H9 (cell line): ENCODE measurements around the gene THSD4. TPM values are rescaled to one million over a fixed set of nuclear protein-coding genes. Genes with fewer than 3 reads are reported as not detected.

Experiments used
- DNase-seq: peaks from one replicate; pipeline ENCODE4 v3.0.0-alpha.2; 2017
- H2AFZ ChIP-seq: one replicate; pipeline ENCODE4 v1.6.1; 2013; ENCODE audit warnings: mild to moderate bottlenecking, low read length, control low read depth, moderate library complexity
- H2AK5ac ChIP-seq: 2 replicates; pipeline ENCODE4 v1.6.1; 2013; ENCODE audit warnings: low read length, control low read depth, mixed read lengths; ENCODE audit not compliant: insufficient read length
- H2BK120ac ChIP-seq: one replicate; pipeline ENCODE4 v1.6.1; 2013; ENCODE audit warnings: low read depth, mild to moderate bottlenecking, low read length, control low read depth, inconsistent platforms; ENCODE audit not compliant: poor library complexity, severe bottlenecking
- H2BK12ac ChIP-seq: 2 replicates; pipeline ENCODE4 v1.6.1; 2013; ENCODE audit warnings: low read length, control low read depth, mixed read lengths, low read depth; ENCODE audit not compliant: insufficient read length
- H2BK15ac ChIP-seq: 2 replicates; pipeline ENCODE4 v1.6.1; 2013; ENCODE audit warnings: low read depth, low read length, control low read depth
- H2BK20ac ChIP-seq: one replicate; pipeline ENCODE4 v1.6.1; 2013; ENCODE audit warnings: low read depth, mild to moderate bottlenecking, low read length, control low read depth, inconsistent platforms; ENCODE audit not compliant: poor library complexity, severe bottlenecking
- H2BK5ac ChIP-seq: 2 replicates; pipeline ENCODE4 v1.6.1; 2013; ENCODE audit warnings: low read length, control low read depth, mixed read lengths; ENCODE audit not compliant: insufficient read length
- H3K14ac ChIP-seq: 2 replicates; pipeline ENCODE4 v1.6.1; 2013; ENCODE audit warnings: low read length, control low read depth; ENCODE audit not compliant: insufficient read depth
- H3K18ac ChIP-seq: 2 replicates; pipeline ENCODE4 v1.6.1; 2013; ENCODE audit warnings: low read depth, mild to moderate bottlenecking, mixed read lengths, low read length, control low read depth; ENCODE audit not compliant: insufficient read length
- H3K23ac ChIP-seq: 2 replicates; pipeline ENCODE4 v1.6.1; 2013; ENCODE audit warnings: low read length, control low read depth, mixed read lengths, low read depth; ENCODE audit not compliant: insufficient read length
- H3K23me2 ChIP-seq: 2 replicates; pipeline ENCODE4 v1.6.1; 2013; ENCODE audit warnings: low read depth, mild to moderate bottlenecking, mixed read lengths, low read length, control low read depth; ENCODE audit not compliant: insufficient read length, poor library complexity, severe bottlenecking
- H3K27ac ChIP-seq: 2 replicates; pipeline ENCODE4 v1.5.1; 2013; ENCODE audit warnings: low read length, control low read depth, mixed read lengths, low read depth; ENCODE audit not compliant: insufficient read length
- H3K27me3 ChIP-seq: 2 replicates; pipeline ENCODE4 v1.6.1; 2013; ENCODE audit warnings: low read length, control low read depth, inconsistent platforms; ENCODE audit not compliant: insufficient read depth
- H3K4ac ChIP-seq: 2 replicates; pipeline ENCODE4 v1.6.1; 2013; ENCODE audit warnings: low read depth, mild to moderate bottlenecking, control low read depth, inconsistent platforms, low read length, moderate library complexity
- H3K4me1 ChIP-seq: 2 replicates; pipeline ENCODE4 v1.6.1; 2013; ENCODE audit warnings: low read length, control low read depth, inconsistent platforms; ENCODE audit not compliant: insufficient read depth
- H3K4me2 ChIP-seq: 2 replicates; pipeline ENCODE4 v1.6.1; 2013; ENCODE audit warnings: low read length, control low read depth, mixed read lengths; ENCODE audit not compliant: insufficient read length, insufficient read depth
- H3K56ac ChIP-seq: 2 replicates; pipeline ENCODE4 v1.6.1; 2013; ENCODE audit warnings: low read depth, mild to moderate bottlenecking, mixed read lengths, low read length, control low read depth; ENCODE audit not compliant: insufficient read length
- H3K79me1 ChIP-seq: 2 replicates; pipeline ENCODE4 v1.6.1; 2013; ENCODE audit warnings: low read depth, mild to moderate bottlenecking, moderate library complexity, low read length, control low read depth, inconsistent platforms; ENCODE audit not compliant: insufficient read depth, poor library complexity, severe bottlenecking
- H3K79me2 ChIP-seq: 2 replicates; pipeline ENCODE4 v1.6.1; 2013; ENCODE audit warnings: low read length, control low read depth, inconsistent platforms; ENCODE audit not compliant: insufficient read depth
- H3K9ac ChIP-seq: 2 replicates; pipeline ENCODE4 v1.6.1; 2013; ENCODE audit warnings: low read length, control low read depth, mixed read lengths; ENCODE audit not compliant: insufficient read length; ENCODE audit errors: extremely low read depth
- H3K9me3 ChIP-seq: one replicate; pipeline ENCODE4 v1.6.1; 2013; ENCODE audit warnings: low read depth, low read length, inconsistent platforms; ENCODE audit not compliant: control insufficient read depth
- H3T11ph ChIP-seq: one replicate; pipeline ENCODE4 v1.6.1; 2013; ENCODE audit warnings: mild to moderate bottlenecking, low read length, control low read depth, inconsistent platforms
- H4K20me1 ChIP-seq: one replicate; pipeline ENCODE4 v1.6.1; 2013; ENCODE audit not compliant: control insufficient read depth, insufficient read length, insufficient read depth
- H4K5ac ChIP-seq: 2 replicates; pipeline ENCODE4 v1.6.1; 2013; ENCODE audit warnings: low read depth, mild to moderate bottlenecking, mixed read lengths, low read length, control low read depth; ENCODE audit not compliant: insufficient read length
- H4K8ac ChIP-seq: replicated peaks from 2 replicates; pipeline ENCODE4 v1.6.1; 2013; ENCODE audit warnings: low read length, control low read depth, mixed read lengths, low read depth; ENCODE audit not compliant: insufficient read length
- H4K91ac ChIP-seq: 2 replicates; pipeline ENCODE4 v1.6.1; 2013; ENCODE audit warnings: low read depth, mild to moderate bottlenecking, moderate library complexity, mixed read lengths, low read length, control low read depth; ENCODE audit not compliant: insufficient read length
- H3K27ac Mint-ChIP-seq, 3 experiments: 2 replicates in 2 of 3; 3 replicates in 1 of 3; pipeline ENCODE4 v1.8.0; 2020 to 2021; ENCODE audit warnings: mixed read lengths in 3 of 3, mild to moderate bottlenecking in 1 of 3, moderate library complexity in 1 of 3
- H3K27me3 Mint-ChIP-seq: 2 replicates; pipeline ENCODE4 v1.8.0; 2021; ENCODE audit warnings: low read depth, mild to moderate bottlenecking, moderate library complexity, mixed read lengths
- H3K36me3 Mint-ChIP-seq, 3 experiments: 2 replicates in 2 of 3; 3 replicates in 1 of 3; pipeline ENCODE4 v1.8.0; 2020 to 2021; ENCODE audit warnings: low read depth in 3 of 3, mixed read lengths in 3 of 3; ENCODE audit not compliant: insufficient read depth in 1 of 3
- H3K4me1 Mint-ChIP-seq, 2 experiments: 2 replicates each; pipeline ENCODE4 v1.8.0; 2020; ENCODE audit warnings: mixed read lengths in 2 of 2
- H3K4me3 Mint-ChIP-seq, 2 experiments: 2 replicates in 1 of 2; 3 replicates in 1 of 2; pipeline ENCODE4 v1.8.0; 2020 to 2021; ENCODE audit warnings: mild to moderate bottlenecking in 2 of 2, mixed read lengths in 2 of 2, moderate library complexity in 1 of 2
- H3K9me3 Mint-ChIP-seq, 2 experiments: 2 replicates in 1 of 2; 3 replicates in 1 of 2; pipeline ENCODE4 v1.8.0; 2020; ENCODE audit warnings: mild to moderate bottlenecking in 2 of 2, mixed read lengths in 2 of 2, moderate library complexity in 1 of 2
- WGBS: extraction: QIAGEN DNeasy Blood & Tissue Kit; methylation state at CpG from one replicate; pipeline ENCODE4 v1.1.7; 2013; ENCODE audit warnings: missing lambda C conversion rate, low lambda C conversion rate, mixed read lengths; ENCODE audit not compliant: insufficient read length; ENCODE audit errors: extremely low coverage; 5-methylcytosine and 5-hydroxymethylcytosine counted together
- total RNA-seq: library from RNA; stranded (reverse); gene quantifications from 2 replicates; pipeline ENCODE4 v1.2.1, GENCODE V29; 2021
- TF ChIP-seq, protein P1 (sequence below): fragments of 200-600 bp; sonication (generic); conservative IDR thresholded peaks from 3 replicates; pipeline ENCODE4 v1.8.0; 2021; ENCODE audit warnings: antibody characterized with exemption, mild to moderate bottlenecking

The THSD4 gene
- total RNA-seq, 1 experiment from 2014 or later = 5.5 TPM

DNA sequence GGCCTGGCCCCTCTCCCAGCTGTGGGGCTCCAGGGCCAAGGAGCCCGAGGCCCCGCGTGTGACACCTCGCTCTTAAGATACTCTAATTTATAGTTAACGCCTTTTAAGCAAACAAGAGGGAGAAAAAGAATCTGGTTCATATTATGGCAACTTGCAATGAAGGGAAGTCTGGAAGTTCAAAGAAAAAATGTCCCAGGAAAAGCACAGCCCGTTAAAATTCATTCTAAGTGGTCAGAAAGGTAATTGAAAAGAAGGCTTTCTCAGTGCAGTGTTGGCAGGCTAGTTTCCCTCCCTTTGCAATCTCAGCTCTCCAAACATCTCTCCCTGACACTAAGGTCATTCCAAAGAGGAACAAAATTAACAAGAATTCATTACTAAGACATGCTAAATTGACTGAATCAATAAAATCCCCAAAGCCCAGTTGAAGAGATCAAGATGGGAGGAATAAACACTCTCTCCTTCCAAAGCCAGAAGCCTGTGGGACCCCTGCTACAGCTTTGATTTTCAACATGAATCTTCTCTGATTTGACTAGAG is 339.3 kb downstream of the THSD4 start:
- H2BK120ac ChIP-seq = no peak overlapping the region

More for the DNA sequence above, 339.3 kb downstream of the THSD4 start:
- H3K27ac Mint-ChIP-seq = no peak overlapping the region
- Histone ChIP-seq H3K4ac (no peak overlapping the region), H3K4me1 (no peaks in the 10 kb centered on the region), H4K5ac (no peak overlapping the region), H3K79me2 (no peaks in the 10 kb centered on the region), H2AK5ac (no peak overlapping the region), H2BK15ac (no peak overlapping the region), H3K23me2 (no peaks in the 10 kb centered on the region), H2AFZ (no peak overlapping the region), H3K14ac (no peak overlapping the region), H3K9me3 (no peaks in the 10 kb centered on the region), H3K23ac (no peak overlapping the region), H3K27ac (no peak overlapping the region), H4K91ac (no peak overlapping the region), H3K79me1 (no peaks in the 10 kb centered on the region), H3K4me2 (no peak overlapping the region), H2BK20ac (no peak overlapping the region), H4K8ac (no peak overlapping the region), H4K20me1 (no peaks in the 10 kb centered on the region), H3T11ph (no peak overlapping the region), H2BK12ac (no peak overlapping the region), H3K18ac (no peak overlapping the region), H3K27me3 (no peaks in the 10 kb centered on the region), H3K9ac (no peak overlapping the region), H2BK5ac (no peak overlapping the region), H3K56ac (no peak overlapping the region)
- no peak for DNase-seq
- no peaks in the 10 kb centered on the region for H3K36me3 Mint-ChIP-seq
- H3K4me3 Mint-ChIP-seq = no peak overlapping the region
- TF ChIP-seq, protein P1, sequence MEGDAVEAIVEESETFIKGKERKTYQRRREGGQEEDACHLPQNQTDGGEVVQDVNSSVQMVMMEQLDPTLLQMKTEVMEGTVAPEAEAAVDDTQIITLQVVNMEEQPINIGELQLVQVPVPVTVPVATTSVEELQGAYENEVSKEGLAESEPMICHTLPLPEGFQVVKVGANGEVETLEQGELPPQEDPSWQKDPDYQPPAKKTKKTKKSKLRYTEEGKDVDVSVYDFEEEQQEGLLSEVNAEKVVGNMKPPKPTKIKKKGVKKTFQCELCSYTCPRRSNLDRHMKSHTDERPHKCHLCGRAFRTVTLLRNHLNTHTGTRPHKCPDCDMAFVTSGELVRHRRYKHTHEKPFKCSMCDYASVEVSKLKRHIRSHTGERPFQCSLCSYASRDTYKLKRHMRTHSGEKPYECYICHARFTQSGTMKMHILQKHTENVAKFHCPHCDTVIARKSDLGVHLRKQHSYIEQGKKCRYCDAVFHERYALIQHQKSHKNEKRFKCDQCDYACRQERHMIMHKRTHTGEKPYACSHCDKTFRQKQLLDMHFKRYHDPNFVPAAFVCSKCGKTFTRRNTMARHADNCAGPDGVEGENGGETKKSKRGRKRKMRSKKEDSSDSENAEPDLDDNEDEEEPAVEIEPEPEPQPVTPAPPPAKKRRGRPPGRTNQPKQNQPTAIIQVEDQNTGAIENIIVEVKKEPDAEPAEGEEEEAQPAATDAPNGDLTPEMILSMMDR = no peak
- H3K27me3 Mint-ChIP-seq = no peaks in the 10 kb centered on the region
- no CpG with 5 or more reads among the region's 6 CpGs for WGBS
- peaks cover 10 to 24% of the 10 kb centered on the region in 2 experiments for H3K4me1 Mint-ChIP-seq
- no peaks in the 10 kb centered on the region for H3K9me3 Mint-ChIP-seq
